Measurements from ENCODE around the gene SMC6. TPM values are rescaled to one million over a fixed set of nuclear protein-coding genes. Genes with fewer than 3 reads are reported as not detected.

The SMC6 gene
- 23.4 to 36.7 TPM (median 29.6 TPM) in 5 replicates for total RNA-seq (2022; extraction: Qiagen RNA extraction)

DNA sequence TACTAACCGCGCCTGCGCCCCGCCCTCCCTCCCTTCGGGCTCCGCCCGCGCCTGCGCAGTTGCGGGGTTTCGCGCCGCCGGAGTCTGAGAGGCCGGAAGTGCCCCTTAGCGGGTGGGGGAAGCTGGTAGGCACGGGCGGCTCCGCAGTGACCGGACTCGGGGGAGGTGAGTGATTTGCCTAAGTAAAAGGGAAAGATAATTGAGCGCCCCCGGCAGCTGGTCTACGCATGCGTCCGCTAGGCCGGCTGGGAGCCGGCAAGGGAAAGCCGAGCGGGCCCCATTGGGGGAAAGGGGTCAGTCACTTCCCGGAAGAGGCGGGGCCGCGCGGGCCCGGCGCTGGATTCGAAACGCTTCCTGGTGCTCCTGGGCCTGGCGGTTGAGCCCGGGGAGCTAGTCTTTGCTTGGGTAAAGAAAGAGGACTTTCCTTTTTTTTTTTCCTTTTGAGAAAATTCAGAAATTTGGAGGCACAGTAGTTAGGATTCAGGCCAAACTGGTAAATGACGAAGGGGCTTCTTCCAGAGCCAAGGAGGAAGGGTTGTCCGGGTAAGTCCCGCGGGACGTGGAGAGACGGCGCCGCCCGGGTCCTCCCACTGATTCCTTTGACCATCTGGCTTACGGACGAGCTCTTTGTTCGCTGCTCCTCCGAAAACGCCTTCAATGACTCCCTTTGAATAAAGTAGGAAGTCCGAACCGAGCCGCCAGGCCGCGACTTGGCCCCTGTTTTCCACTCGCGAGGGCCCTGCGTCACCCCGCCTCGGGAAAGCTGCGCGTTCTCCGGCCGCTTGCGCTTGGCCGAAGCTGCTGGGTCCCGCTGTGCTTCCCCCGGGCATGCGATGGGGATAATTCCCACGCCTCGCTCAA, at the start of gene SMC6, which contains the start of gene GEN1:
SMC6 (minus strand) TSS at position 8 of the 861 bp plus-strand sequence. CDS start 7,864 bp downstream, outside the sequence.
GEN1 (plus strand) TSS at position 336 of the 861 bp plus-strand sequence. CDS start 5,806 bp downstream, outside the sequence.

Other genes starting within 250 kb of the SMC6 start
- not detected in 5 replicates for gene RAD51AP2, start 235.4 kb downstream of the SMC6 start, total RNA-seq (2022; extraction: Qiagen RNA extraction)
- gene VSNL1, start 213.1 kb downstream of the SMC6 start, total RNA-seq (2022; extraction: Qiagen RNA extraction): not detected in 5 replicates
- 12.2 to 13.7 TPM (median 13.5 TPM) in 5 replicates for gene GEN1, start 328 bp upstream of the SMC6 start, total RNA-seq (2022; extraction: Qiagen RNA extraction)
- gene MSGN1, start 62.6 kb upstream of the SMC6 start, total RNA-seq (2022; extraction: Qiagen RNA extraction): not detected in 5 replicates
- 1.1 to 1.5 TPM (median 1.4 TPM) in 5 replicates for gene KCNS3, start 124.9 kb upstream of the SMC6 start, total RNA-seq (2022; extraction: Qiagen RNA extraction)